HFFc6 (cell line): ENCODE results near the gene ARHGAP21. TPM values are rescaled to one million over a fixed set of nuclear protein-coding genes. Genes with fewer than 3 reads are reported as not detected.
"Not testable (repeated sequence)": the region's sequence is repeated elsewhere in the genome, so short reads cannot be mapped to it uniquely, and the experiment has no call there.

Experiments used
- DNase-seq: peaks from one replicate; pipeline ENCODE4 v3.0.0-alpha.2; 2018
- H3K27ac Mint-ChIP-seq: 2 replicates; pipeline ENCODE4 v1.8.0; 2020; ENCODE audit warnings: mild to moderate bottlenecking, mixed read lengths
- H3K27me3 Mint-ChIP-seq: 2 replicates; pipeline ENCODE4 v1.8.0; 2021; ENCODE audit warnings: mild to moderate bottlenecking, moderate library complexity, mixed read lengths; ENCODE audit not compliant: insufficient read depth
- H3K36me3 Mint-ChIP-seq: 2 replicates; pipeline ENCODE4 v1.8.0; 2021; ENCODE audit warnings: low read depth, mixed read lengths
- H3K4me1 Mint-ChIP-seq: 2 replicates; pipeline ENCODE4 v1.8.0; 2020; ENCODE audit warnings: low read depth, mixed read lengths
- H3K4me3 Mint-ChIP-seq: 2 replicates; pipeline ENCODE4 v1.8.0; 2020; ENCODE audit warnings: mild to moderate bottlenecking, moderate library complexity, mixed read lengths
- H3K9me3 Mint-ChIP-seq: 2 replicates; pipeline ENCODE4 v1.8.0; 2020; ENCODE audit warnings: mild to moderate bottlenecking, mixed read lengths
- CTCF ChIP-seq: fragments of 200-600 bp; sonication (generic); IDR thresholded peaks from 2 replicates; pipeline ENCODE4 v1.5.0; 2021; ENCODE audit warnings: antibody characterized with exemption, mild to moderate bottlenecking
- total RNA-seq, 6 experiments: library from RNA; stranded (reverse); fragmentation: NEBNext Ultra II Directional; extraction: Animal tissue kit (Norgen Biotek cat#: 25700); gene quantifications; 2 replicates in 1 of 6; 3 replicates in 5 of 6; pipeline ENCODE4 v1.2.3, GENCODE V29; 2021

The ARHGAP21 gene
- total RNA-seq, 6 experiments from 2014 or later, result 71.4 to 94.1 (median 82.1) TPM

- peaks cover 29% of the 10 kb centered on the region for H3K4me1 Mint-ChIP-seq
- no peak overlapping the region for H3K4me3 Mint-ChIP-seq
- H3K27me3 Mint-ChIP-seq, result no peaks in the 10 kb centered on the region; the same call in 1 of the 2 replicates
- no peak overlapping the region for H3K27ac Mint-ChIP-seq
- DNase-seq, result no peak
- H3K36me3 Mint-ChIP-seq, result no peaks in the 10 kb centered on the region
- no peaks in the 10 kb centered on the region for H3K9me3 Mint-ChIP-seq
- no peak for TF ChIP-seq CTCF
These were observed 36.0 kb upstream of the ARHGAP21 start for GRCh38 chr10:24759672-24760071.

- not testable (repeated sequence) for H3K36me3 Mint-ChIP-seq, DNase-seq, H3K27ac Mint-ChIP-seq, H3K9me3 Mint-ChIP-seq, H3K4me3 Mint-ChIP-seq, H3K27me3 Mint-ChIP-seq
- peaks cover 22% of the 10 kb centered on the region for H3K4me1 Mint-ChIP-seq
These were observed 34.6 kb upstream of the ARHGAP21 start for GRCh38 chr10:24758254-24758653.

- DNase-seq, result no peak
- Mint-ChIP-seq H3K9me3 (no peaks in the 10 kb centered on the region), H3K4me3 (no peak overlapping the region), H3K27me3 (no peaks in the 10 kb centered on the region; the same call in 1 of the 2 replicates), H3K4me1 (peaks cover 7% of the 10 kb centered on the region), H3K36me3 (no peaks in the 10 kb centered on the region), H3K27ac (no peak overlapping the region; the same call in 1 of the 2 replicates)
- TF ChIP-seq CTCF, result no peak
These were observed 32.6 kb upstream of the ARHGAP21 start for GRCh38 chr10:24756283-24756682.

- H3K9me3 Mint-ChIP-seq, result no peaks in the 10 kb centered on the region
- peaks cover 7% of the 10 kb centered on the region for H3K4me1 Mint-ChIP-seq
- no peak overlapping the region for H3K27ac Mint-ChIP-seq
- H3K4me3 Mint-ChIP-seq, result no peak overlapping the region
- DNase-seq, result no peak
- H3K36me3 Mint-ChIP-seq, result no peaks in the 10 kb centered on the region
- no peaks in the 10 kb centered on the region; the same call in 1 of the 2 replicates for H3K27me3 Mint-ChIP-seq
- no peak for TF ChIP-seq CTCF
These were observed 28.0 kb upstream of the ARHGAP21 start for GRCh38 chr10:24751716-24752115.

GRCh38 chr10:24750695-24751094 lies 27.0 kb upstream of the ARHGAP21 start:
- Mint-ChIP-seq H3K36me3 (no peaks in the 10 kb centered on the region), H3K27me3 (no peaks in the 10 kb centered on the region; the same call in 1 of the 2 replicates), H3K4me3 (no peak overlapping the region), H3K9me3 (no peaks in the 10 kb centered on the region), H3K27ac (no peak overlapping the region), H3K4me1 (no peaks in the 10 kb centered on the region)
- no peak for DNase-seq
- TF ChIP-seq CTCF, result no peak

- TF ChIP-seq CTCF, result no peak
- Mint-ChIP-seq H3K4me1 (no peaks in the 10 kb centered on the region), H3K27me3 (no peaks in the 10 kb centered on the region; the same call in 1 of the 2 replicates), H3K4me3 (no peak overlapping the region), H3K27ac (no peak overlapping the region), H3K36me3 (no peaks in the 10 kb centered on the region), H3K9me3 (no peaks in the 10 kb centered on the region)
- no peak for DNase-seq
These were observed 24.5 kb upstream of the ARHGAP21 start for GRCh38 chr10:24748214-24748613.
